ENCODE data around the gene PCDHA9.
"Not testable (repeated sequence)": the region's sequence is repeated elsewhere in the genome, so short reads cannot be mapped to it uniquely, and the experiment has no call there.

Gene PCDHA9

GRCh38 chr5:140835622-140836510 lies 12.3 kb upstream of the PCDHA9 start:
- no peak for DNase-seq

GRCh38 chr5:140840978-140841962 lies 6.9 kb upstream of the PCDHA9 start, which contains the start of gene PCDHA8:
TSS of gene PCDHA8 (plus strand) at chr5:140841187. CDS start at chr5:140841322, 135 bp downstream.
- peak in 1 of 2 donors; percentile 2 for DNase-seq

GRCh38 chr5:140842798-140843733 lies 5.1 kb upstream of the PCDHA9 start:
- DNase-seq: no peak

- DNase-seq: not testable (repeated sequence)
These were observed 1.9 kb downstream of the PCDHA9 start for GRCh38 chr5:140849831-140850634.

DNA sequence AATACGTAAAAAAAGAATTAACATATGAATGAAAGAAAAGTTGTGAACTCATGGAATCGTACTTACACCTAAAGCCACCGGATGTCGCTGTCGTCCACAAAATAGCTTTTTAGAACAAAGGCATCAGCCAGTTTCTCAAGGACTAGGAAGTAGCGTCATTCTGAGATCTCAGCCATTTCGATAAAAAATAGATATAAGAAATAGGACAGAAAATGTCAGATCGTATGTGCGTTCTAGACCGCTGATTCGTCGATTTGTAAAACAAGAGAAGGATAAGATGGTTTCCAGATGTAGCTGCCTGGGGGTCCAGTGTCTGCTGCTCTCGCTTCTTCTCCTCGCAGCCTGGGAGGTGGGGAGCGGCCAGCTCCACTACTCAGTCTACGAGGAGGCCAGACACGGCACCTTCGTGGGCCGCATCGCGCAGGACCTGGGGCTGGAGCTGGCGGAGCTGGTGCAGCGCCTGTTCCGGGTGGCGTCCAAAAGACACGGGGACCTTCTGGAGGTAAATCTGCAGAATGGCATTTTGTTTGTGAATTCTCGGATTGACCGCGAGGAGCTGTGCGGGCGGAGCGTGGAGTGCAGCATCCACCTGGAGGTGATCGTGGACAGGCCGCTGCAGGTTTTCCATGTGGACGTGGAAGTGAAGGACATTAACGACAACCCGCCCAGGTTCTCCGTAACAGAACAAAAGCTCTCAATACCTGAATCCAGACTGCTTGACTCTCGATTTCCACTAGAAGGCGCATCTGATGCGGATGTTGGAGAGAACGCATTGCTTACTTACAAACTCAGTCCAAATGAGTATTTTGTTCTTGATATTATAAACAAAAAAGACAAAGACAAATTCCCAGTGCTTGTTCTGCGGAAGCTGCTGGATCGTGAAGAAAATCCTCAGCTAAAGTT lies 7.8 kb downstream of the PCDHA9 start, which contains the start of gene PCDHA10:
Gene PCDHA10, plus strand, starts transcription at position 126 of the 903 bp plus-strand sequence. Its CDS starts 152 bp downstream, at position 278.
- DNase-seq: no peak

GRCh38 chr5:140857177-140857986 lies 9.2 kb downstream of the PCDHA9 start:
- no peak for DNase-seq

DNA sequence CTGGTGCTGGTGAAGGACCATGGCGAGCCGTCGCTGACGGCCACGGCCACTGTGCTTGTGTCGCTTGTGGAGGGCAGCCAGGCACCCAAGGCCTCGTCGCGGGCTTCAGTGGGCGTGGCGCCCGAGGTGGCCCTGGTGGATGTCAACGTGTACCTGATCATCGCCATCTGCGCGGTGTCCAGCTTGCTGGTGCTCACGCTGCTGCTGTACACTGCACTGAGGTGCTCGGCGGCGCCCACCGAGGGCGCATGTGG lies 9.7 kb downstream of the PCDHA9 start:
- no peak for DNase-seq

- no peak for DNase-seq
These were observed 14.5 kb downstream of the PCDHA9 start for GRCh38 chr5:140862441-140863295.

- DNase-seq: no peak
These were observed 20.8 kb downstream of the PCDHA9 start, which contains the start of gene PCDHA11 for GRCh38 chr5:140868721-140869554. TSS of gene PCDHA11 (plus strand) at chr5:140868957. CDS start at chr5:140869104, 147 bp downstream.

DNA sequence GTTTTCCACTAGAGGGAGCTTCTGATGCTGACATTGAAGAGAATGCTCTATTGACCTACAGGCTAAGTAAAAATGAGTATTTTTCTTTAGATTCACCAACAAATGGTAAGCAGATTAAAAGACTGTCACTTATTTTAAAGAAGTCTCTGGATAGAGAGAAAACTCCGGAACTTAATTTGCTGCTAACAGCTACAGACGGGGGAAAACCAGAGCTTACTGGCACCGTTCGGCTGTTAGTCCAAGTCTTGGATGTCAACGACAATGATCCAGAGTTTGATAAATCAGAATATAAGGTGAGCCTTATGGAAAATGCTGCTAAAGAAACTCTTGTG lies 21.3 kb downstream of the PCDHA9 start:
- peak in 1 of 2 donors; percentile 1 for DNase-seq

- DNase-seq: no peak
These were observed 22.3 kb downstream of the PCDHA9 start for GRCh38 chr5:140870221-140871201.

- DNase-seq: no peak
These were observed 27.2 kb downstream of the PCDHA9 start, which contains the start of gene PCDHA12 for GRCh38 chr5:140875085-140876065. TSS of gene PCDHA12 (plus strand) at chr5:140875308. CDS start at chr5:140875473, 165 bp downstream.

DNA sequence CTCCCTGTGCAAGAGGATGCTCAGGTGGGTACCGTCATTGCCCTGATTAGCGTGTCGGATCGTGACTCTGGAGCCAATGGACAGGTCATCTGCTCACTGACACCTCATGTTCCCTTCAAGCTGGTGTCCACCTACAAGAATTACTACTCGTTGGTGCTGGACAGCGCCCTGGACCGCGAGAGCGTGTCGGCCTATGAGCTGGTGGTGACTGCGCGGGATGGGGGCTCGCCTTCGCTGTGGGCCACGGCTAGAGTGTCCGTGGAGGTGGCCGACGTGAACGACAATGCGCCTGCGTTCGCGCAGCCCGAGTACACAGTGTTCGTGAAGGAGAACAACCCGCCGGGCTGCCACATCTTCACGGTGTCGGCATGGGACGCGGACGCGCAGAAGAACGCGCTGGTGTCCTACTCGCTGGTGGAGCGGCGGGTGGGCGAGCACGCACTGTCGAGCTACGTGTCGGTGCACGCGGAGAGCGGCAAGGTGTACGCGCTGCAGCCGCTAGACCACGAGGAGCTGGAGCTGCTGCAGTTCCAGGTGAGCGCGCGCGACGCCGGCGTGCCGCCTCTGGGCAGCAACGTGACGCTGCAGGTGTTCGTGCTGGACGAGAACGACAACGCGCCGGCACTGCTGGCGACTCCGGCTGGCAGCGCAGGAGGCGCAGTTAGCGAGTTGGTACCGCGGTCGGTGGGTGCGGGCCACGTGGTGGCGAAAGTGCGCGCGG lies 28.5 kb downstream of the PCDHA9 start:
- DNase-seq: not testable (repeated sequence)

GRCh38 chr5:140877262-140877581 lies 29.0 kb downstream of the PCDHA9 start:
- no peak for DNase-seq
